ENCODE data around the gene ZNF500.
"Not testable (repeated sequence)": the region's sequence is repeated elsewhere in the genome, so short reads cannot be mapped to it uniquely, and the experiment has no call there.

ZNF500 gene

DNA sequence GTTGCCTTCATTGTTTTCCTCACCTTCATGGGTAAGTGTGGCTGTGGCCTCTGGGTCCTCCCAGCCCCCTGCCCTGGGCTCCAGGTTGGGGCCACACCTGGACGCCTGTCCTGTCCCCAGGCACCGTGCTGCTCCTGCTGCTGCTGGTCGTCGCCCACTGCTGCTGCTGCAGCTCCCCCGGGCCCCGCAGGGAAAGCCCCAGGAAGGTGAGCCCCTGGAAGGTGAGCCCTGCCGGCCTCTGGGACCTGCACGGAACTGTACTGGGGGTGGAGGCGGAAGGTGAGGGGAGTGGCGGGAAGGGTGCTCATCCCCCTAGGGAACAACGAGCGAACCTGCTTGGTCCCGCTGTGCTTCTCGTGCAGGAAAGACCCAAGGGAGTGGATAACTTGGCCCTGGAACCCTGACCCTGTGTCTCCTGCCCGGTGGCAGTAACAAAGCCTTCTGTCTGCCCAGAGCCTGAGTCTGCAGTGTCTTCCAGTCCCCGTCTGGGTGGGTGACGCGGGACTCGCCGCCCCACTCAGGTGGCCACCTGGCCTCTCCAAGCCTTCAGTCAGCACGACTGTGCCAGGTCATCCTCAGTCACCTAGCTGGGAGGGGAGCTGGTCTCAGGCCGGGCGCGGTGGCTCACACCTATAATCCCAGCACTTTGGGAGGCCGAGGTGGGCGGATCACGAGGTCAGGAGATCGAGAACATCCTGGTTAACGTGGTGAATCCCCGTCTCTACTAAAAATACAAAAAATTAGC, 29.0 kb upstream of the ZNF500 start:
- no peak for FAIRE-seq

DNA sequence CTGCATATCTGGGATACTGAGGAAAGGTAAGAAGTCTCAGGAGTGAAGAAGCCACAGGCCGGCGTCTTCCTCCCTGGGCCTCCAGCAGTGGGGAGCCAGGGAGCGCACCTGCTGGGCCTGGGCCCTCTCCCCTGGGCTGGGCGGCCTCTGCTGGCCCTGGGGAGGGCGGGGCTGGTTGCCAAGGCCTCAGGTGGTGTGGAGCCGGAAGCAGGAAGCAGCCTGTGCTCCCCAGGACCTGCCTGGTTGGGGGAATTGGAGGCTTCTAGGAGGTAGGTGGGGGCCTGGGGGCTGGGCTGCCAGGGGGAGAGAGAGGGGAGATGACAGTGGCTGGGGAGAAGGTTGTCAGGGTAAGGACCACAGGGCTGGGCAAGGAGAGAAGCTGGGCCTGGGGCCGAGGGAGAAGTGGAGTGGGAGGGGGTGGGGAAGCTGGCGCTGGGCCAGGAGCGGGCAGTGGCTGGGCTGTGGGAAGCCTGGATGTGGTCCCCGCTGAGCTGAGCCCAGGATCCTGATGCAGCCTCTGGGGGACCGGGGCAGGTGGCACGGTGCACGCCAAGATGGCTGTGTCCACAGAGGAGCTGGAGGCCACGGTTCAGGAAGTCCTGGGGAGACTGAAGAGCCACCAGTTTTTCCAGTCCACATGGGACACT, 28.3 kb upstream of the ZNF500 start, which contains the start of gene SMIM22:
TSS of gene SMIM22 (plus strand) at position 189 of the 647 bp plus-strand sequence. CDS start at position 555, 366 bp downstream.
- no peak for FAIRE-seq

DNA sequence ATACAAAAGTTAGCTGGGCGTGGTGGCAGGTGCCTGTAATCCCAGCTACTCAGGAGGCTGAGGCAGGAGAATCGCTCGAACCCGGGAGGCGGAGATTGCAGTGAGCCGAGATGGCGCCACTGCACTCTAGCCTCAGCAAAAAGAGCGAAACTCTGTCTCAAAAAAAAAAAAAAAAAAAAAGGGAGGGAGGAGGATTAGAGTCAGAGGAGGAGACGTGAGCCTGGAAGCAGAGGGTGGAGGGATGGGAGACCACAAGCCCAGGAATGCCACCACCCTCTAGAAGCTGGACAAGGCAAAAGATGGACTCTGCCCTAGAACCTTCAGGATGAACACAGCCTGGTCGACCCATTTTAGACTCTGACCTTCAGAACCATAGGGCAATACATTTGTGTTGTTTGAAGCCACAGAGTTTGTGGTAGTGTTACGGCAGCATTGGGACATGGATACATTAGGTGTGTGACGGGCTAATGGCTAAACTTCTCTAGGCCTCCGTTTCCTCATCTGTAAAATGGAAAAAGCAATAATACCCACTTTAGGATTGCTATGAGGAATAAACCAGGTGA, 26.1 kb upstream of the ZNF500 start:
- FAIRE-seq, result no peak

DNA sequence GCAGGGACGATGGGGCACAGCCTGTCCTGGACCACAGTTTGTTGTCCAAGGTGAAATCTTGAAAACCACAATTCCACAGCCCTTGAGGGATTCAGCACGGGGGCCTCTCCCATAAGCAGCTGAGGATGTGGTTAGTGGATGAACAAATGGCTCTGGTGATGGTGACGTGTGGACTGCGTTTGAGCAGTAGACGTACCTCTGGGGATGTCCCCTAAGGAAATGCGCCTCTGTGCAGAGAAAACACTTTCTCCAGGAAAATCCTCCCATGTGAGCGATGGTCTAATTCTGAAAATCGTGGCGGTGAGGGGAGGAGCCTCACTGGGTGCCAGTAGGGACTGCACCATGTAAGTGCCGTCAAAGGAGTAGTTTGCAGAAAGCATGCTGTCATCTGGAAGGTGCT, 23.9 kb upstream of the ZNF500 start:
- FAIRE-seq, result no peak

DNA sequence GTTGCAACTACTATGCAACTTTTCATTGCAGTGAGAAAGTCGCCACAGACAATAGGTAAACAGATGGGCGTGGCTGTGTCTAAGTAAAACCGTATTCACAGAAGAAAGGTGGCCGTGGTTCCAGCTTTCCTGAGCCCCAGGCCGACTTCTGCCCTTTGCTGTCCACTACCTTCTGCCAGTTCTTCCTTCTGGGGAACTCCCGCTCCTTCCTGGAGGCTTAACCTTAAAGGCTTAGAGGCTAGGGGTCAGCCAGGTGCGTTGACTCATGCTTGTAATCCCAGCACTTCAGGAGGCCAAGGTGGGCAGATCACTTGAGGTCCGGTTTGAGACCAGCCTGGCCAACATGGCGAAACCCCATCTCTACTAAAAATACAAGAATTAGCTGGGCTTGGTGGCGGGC, 23.3 kb upstream of the ZNF500 start:
- no peak for FAIRE-seq

DNA sequence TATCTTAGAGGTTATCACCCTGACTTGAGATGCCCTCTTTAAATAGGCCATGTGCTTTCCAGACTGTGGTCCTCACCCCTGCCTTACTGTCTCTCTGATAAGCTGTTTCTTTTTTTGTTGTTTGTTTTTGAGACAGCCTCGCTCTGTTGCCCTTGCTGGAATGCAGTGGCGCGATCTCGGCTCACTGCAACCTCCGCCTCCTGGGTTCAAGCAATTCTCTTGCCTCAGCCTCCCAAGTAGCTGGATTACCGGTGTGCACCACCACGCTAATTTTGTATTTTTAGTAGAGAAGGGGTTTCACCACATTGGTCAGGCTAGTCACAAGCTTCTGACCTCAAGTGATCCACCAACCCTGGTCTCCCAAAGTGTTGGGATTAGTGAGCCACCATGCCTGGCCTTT, 21.9 kb upstream of the ZNF500 start:
- no peak for FAIRE-seq

DNA sequence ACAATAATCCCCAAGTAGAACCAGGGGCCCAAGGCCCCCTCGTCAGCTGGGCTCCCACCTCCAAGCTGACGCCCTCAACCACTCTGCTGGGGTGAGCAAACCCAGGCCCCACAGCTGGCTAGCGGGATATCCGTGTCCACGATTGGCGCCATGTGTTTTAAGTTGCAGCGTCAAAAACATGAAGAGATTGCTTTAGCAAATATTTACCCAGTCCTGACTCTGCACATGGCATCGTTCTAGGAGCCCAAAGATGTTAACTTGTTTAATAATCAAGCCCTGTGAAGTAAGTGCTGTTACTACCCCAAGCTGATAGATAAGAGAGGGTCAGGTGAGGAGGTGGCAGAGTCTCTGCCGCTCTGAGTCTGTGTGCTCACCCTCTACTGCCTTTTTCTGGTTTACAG, 21.5 kb upstream of the ZNF500 start:
- peak; percentile 85 for FAIRE-seq

DNA sequence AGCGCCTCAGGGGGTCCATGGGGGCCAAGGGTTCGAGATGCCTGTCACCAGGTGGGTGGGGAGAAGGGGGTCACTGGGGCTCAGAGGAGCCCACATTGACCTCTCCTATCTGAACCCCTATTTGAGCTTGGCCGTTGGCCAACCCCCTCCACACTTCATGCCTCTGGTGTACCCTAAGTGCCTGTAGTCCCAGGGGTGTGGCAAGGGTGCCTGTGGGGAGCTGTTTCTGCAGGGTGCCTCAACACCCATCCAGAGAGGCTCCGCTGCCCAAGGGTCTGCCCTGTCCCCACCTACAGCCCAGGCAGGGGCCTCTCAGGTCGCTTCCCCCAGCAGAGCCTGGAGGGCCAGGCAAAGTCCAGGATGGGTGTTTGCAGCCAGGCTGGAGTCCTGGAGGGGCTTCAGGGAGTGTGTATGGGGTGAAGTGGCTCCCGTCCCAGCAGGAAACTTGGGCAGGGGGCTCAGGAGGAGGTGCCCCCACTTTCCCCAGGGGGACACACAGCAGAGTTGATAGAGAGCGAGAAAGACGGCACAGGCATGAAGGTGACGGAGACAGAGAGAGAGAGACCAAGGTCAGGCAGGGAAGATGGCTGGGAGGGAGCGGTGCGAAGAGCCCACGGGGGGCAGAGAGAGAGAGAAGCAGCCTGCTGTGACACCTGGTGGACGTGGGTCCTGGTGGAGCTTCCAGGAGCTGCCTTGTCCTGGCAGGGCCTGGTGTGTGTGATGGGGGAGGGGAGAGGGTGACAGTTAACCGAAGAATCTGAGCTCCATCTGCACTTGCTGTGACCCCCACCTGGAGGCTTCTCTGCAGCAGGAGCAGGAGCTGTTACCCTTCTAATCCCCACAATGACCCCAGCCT, 20.9 kb upstream of the ZNF500 start, which contains the start of gene SEPTIN12:
TSS of gene SEPTIN12 (minus strand) at position 719 of the 856 bp plus-strand sequence. CDS start at position 19, 700 bp downstream.
- FAIRE-seq, result no peak

DNA sequence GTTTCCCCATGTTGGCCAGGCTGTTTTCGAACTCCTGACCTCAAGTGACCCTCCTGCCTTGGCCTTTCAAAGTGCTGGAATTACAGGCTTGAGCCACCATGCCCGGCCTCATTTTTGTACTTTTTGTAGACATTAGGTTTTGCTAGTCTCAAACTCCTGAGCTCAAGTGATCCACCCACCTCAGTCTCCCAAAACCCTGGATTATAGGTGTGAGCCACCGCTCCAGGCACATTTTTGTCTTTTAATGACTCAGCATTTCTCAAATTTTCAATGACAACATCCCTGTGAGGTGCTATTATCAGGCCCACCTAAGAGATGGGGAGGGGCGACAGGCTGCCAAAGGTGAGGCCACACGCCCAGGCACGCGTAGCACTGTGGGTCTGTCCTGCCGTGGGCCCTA, 20.1 kb upstream of the ZNF500 start:
- FAIRE-seq, result no peak

DNA sequence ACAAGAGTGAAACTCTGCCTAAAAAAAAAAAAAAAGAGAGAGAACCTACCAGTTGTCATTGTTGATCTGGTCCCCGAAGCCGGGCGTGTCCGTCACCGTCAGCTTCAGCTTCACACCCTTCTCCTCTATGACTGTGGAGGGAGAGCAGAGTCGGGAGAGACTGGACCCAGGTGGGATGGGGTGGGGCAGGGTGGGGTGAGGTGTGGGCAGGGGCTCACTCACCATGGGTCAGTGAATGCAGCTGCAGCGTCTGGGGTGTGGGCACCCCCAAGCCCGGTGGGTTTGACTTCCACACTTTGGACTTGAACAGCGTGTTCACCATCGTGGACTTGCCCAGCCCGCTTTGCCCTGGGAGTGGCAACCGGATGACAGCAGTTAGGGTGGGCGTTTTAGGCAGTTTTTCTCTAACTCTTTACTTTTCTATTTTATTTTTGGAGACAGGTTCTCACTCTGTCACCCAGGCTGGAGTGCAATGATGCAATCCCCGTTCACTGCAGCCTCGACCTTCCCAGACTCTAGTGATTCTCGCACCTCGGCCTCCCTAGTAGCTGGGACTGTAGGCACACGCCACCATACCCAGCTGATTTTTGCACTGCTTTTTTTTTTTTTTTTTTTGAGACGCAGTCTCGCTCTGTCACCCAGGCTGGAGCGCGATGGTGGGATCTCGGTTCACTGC, 18.9 kb upstream of the ZNF500 start:
- FAIRE-seq, result no peak

DNA sequence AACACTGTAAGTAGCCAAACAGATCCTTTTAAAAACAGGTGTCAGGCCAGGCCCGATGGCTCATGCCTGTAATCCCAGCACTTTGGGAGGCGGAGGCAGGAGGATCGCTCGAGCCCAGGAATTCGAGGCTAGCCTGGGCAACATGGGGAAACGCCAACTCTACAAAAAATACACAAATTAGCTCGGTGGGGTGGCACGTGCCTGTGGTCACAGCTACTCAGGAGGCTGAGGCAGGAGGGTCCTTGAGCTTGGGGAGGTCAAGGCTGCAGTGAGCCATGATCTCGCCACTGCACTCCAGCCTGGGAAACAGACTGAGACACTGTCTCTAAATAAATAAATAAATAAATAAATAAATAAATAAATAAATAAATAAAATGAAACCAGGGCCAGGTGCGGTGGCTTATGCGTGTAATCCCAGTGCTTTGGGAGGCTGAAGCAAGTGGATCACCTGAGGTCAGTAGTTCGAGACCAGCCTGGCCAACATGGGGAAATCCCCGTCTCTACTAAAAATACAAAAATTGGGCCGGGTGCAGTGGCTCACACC, 17.6 kb upstream of the ZNF500 start:
- FAIRE-seq, result not testable (repeated sequence)

DNA sequence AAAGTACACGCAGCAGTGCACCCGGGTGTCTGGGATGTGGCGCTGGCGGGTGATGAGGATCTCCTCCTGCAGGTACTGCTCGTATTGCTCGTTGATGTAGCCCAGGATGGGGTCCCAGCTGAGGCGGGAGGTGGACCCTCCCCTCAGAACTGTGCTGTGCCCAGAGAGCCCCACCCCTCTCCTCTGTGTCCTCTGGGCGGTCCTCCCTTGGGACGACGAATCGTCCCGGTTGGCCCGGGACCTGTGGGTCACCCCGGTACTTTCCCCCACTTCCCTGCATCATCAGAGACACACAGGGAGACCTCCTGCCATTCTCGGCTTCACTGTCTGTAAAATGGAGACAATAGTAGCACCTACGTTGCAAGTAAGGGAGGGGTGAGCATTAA, 17.0 kb upstream of the ZNF500 start:
- no peak for FAIRE-seq

DNA sequence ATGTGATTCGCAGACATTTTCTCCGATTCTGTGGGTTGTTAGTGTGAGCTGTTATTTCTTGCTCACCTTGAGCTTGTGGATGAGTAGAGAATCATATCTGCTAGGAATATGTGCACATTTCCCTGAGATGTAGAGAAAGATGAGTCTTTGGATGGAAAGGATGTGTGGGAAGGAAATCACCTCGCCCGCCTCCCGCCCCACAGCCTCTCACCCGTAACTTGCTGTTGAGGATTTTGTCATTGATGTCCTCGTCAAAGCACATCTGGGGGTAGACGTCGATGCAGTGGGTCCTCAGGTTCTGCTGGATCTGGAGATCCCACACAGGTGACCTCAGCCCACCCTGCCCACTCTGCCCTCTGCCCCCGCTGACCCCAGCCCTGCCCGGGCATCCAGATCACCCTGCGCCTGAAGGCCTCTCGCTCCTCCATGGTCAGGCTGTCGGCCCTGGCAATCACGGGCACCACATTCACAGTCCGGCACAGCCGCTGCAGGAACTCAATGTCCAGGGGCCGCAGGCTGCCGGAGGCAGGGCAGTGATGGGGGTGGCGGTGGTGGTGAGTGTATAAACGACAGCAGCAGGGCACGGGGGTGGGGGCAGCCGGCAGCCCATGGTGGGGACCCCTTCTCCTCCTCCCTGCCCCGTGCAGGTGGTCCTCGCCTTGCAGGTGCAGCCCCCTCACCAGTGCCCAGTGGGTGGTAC, 16.4 kb upstream of the ZNF500 start:
- FAIRE-seq, result no peak

DNA sequence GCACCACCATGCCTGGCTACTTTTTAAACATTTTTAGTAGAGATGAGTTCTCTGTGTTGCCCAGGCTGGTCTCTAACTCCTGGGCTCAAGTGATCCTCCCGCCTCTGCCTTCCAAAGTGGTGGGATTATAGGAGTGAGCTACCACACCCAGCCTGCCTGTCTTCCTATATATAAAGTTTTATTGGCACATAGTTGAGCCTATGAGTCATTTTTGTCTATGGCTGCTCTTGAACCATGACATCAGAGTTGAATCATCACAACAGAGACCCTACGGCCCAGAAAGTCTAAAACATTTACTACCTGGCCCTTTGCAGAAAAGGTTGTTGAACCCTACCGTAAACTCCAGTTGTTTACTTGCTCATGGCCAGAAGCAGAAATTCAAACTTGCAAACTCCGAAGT, 13.3 kb upstream of the ZNF500 start:
- no peak for FAIRE-seq

DNA sequence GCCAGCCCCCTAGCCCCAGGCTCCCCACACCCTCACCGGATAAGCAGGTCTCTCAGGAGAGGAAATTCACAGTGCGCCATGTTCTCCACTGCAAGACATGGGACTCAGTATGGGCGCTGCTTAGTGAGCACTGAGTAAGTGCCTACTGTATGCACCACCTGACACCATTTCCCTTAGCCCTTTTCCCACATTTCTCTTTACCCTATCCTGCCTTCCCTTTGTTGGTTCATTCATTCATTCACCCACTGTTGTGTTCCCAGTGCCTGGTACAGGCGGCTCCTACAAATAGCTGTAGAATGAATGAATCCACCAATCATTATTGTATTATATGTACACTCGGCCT, 11.1 kb upstream of the ZNF500 start:
- FAIRE-seq, result no peak

DNA sequence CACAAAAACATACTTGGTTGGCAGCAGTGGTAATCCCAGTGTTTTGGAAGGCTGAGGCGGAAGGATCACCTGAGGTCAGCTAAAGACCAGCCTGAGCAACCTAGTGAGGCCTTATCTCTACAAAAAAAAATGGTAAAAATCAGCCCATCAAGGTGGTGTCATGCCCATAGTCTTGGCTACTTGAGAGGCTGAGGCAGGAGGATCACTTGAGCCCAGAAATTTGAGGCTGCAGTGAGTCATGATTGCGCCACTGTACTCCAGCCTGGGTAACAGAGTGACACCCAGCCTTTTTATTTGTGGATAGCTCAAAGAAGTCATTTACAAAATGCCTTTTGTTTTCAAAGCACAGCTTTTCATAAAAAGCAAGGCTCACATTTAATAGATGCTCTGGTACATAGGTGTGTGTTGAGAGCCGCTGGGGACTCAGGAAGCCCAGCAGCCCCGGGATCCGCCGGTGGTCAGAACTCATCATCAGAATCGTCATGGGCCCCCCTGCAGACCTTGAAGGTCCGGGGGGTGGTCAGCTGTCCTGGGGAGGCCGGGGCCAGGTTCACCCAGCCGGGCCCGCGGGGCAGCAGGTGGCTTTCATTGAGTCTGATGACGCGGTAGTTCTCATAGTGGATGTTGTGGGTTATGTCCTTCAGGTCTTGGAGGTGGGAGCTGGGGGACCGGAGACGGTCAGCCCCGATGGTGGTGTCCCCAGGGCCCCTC, 10.5 kb upstream of the ZNF500 start:
- FAIRE-seq, result no peak

DNA sequence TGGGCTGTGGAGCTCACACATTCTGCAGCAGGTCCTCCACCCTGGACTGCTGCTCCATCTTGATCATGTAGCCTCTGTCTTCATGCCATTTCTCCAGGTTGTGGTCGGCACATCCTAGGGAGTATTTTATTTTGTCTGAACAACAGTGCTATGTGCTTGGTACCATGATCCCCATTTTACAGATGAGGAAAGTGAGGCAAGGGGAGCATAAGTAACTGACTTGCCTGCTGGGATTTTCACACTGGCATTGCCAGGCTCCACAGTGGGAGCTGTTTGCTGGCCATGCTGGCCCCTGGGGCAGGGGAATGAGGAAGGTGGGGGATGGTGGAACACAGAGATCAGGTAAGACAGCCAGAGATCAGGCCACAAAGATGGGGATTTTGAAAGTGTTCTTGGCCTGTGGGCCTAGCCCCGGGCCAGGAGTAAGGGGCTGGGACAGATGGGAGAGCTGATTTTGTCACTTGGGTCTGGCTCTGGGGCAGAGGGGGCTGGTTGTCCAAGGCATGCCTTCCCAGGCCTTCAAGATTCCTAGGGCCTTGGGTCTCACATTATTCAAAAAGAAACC, 9.3 kb upstream of the ZNF500 start:
- no peak for FAIRE-seq

DNA sequence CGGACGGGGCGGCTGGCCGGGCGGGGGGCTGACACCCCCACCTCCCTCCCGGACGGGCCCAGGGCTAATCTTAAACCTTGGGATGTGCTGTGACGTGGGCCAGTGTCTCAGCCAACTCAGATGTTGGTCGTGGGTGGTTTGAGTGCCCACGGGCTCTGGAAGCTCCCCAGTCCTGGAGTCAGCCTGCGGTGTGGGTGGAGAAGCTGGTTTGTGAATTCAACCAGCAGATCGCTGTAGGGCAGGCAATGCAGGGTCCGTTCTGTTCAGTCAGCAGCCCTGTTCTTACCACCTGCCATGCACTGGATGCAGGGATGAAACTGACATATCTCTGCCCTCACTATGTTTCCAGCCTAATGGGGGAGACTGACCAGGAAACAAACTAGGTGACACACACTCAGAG, 8.0 kb upstream of the ZNF500 start:
- FAIRE-seq, result no peak

DNA sequence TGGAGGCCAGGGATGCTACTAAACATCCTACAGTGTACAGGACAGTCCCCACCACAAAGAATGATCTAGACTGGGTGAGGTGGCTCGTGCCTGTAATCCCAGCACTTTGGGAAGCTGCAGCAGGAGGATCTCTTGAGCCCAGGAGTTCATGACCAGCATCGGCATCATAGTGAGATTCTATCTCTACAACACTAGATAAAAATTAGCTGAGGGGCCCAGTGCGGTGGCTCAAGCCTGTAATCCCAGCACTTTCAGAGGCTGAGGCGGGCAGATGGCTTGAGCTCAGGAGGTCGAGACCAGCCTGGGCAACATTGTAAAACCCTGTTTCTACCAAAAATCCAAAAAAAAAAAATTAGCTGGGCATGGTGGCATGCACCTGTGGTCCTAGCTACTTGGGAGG, 5.4 kb upstream of the ZNF500 start:
- no peak for FAIRE-seq

DNA sequence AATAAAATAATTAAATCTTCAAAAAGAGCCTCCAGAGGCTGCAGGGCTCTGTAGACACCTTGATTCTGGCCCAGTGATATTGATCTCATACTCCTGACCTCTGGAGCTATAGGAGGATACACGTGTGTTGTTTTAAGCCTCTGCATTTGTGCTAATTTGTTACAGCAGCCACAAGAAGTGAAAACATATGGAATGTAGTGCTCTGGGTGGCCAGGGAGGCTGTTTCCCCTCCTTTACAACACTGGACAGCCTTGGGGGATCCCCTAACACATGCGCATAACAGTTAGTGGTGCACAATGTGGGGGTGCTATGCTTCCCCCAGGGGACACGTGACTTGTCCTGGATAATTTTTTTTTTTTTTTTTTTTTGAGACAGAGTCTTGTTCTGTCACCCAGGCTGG, 4.7 kb upstream of the ZNF500 start:
- FAIRE-seq, result no peak

DNA sequence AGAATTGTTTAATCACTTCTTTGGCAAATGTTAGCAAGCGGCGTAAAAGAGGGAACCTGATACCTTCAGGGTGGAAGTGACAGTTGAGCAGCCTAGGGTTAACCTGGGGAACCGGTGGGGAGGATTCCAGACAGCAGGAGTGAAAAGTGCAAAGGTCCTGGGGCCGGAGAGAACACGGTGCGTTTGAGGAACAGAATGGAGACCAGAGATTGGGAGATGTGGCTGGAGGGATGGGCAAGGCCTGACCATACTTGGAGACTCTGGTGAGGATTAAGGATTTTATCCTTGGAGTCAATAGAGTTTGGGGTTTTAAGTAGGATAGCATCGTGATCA, 2.3 kb upstream of the ZNF500 start:
- FAIRE-seq, result no peak

Data from islet of Langerhans (tissue), 1 donor.